Neural cell (in vitro differentiated cells): ENCODE measurements around the gene SLC16A13. TPM values are rescaled to one million over a fixed set of nuclear protein-coding genes. Genes with fewer than 3 reads are reported as not detected.

Source experiments
- H2AFZ ChIP-seq: fragments of 200-600, 300-800 bp; sonication (generic), shearing (Covaris generic); 2 replicates; pipeline ENCODE4 v1.6.0; 2014; ENCODE audit warnings: low read depth, mild to moderate bottlenecking, antibody characterized with exemption, low read length, moderate library complexity
- H3F3A ChIP-seq: fragments of 200-600 bp; shearing (Covaris generic); 2 replicates; pipeline ENCODE4 v1.6.1; 2016; ENCODE audit warnings: mild to moderate bottlenecking, moderate library complexity, mixed read lengths, antibody characterized with exemption, low read length; ENCODE audit not compliant: insufficient read depth, poor library complexity, severe bottlenecking
- H3K27ac ChIP-seq: fragments of 200-600, 300-800 bp; sonication (generic), shearing (Covaris generic); 2 replicates; pipeline ENCODE4 v1.5.1; 2014; ENCODE audit warnings: mild to moderate bottlenecking, low read length, moderate library complexity
- H3K27me3 ChIP-seq: fragments of 300-800, 200-600 bp; sonication (generic), shearing (Covaris generic); 2 replicates; pipeline ENCODE4 v1.6.0; 2014; ENCODE audit warnings: mild to moderate bottlenecking, low read depth, low read length, moderate library complexity; ENCODE audit not compliant: insufficient read depth
- H3K36me3 ChIP-seq: fragments of 300-800, 200-600 bp; sonication (generic), shearing (Covaris generic); 2 replicates; pipeline ENCODE4 v1.5.1; 2014; ENCODE audit warnings: mild to moderate bottlenecking, antibody characterized with exemption, low read length, moderate library complexity; ENCODE audit not compliant: insufficient read depth
- H3K4me2 ChIP-seq: fragments of 300-800, 200-600 bp; sonication (generic), shearing (Covaris generic); 2 replicates; pipeline ENCODE4 v1.6.0; 2014; ENCODE audit warnings: mild to moderate bottlenecking, low read length
- H3K4me3 ChIP-seq: fragments of 300-800, 200-600 bp; sonication (generic), shearing (Covaris generic); 2 replicates; pipeline ENCODE4 v1.5.1; 2014; ENCODE audit warnings: mild to moderate bottlenecking, low read length, moderate library complexity
- H3K79me2 ChIP-seq: fragments of 200-600 bp; shearing (Covaris generic); replicated peaks from 2 replicates; pipeline ENCODE4 v1.6.0; 2014; ENCODE audit warnings: mild to moderate bottlenecking, low read length, moderate library complexity; ENCODE audit not compliant: insufficient read depth
- H3K9ac ChIP-seq: fragments of 300-800, 200-600 bp; sonication (generic), shearing (Covaris generic); 2 replicates; pipeline ENCODE4 v1.6.1; 2016; ENCODE audit warnings: mild to moderate bottlenecking, low read length, mixed read lengths
- H3K9me2 ChIP-seq: fragments of 200-600 bp; shearing (Covaris generic); 2 replicates; pipeline ENCODE4 v1.6.1; 2016; ENCODE audit warnings: mild to moderate bottlenecking, low read length, mixed read lengths; ENCODE audit not compliant: insufficient read depth
- H3K9me3 ChIP-seq: fragments of 200-600, 300-800 bp; sonication (generic), shearing (Covaris generic); 2 replicates; pipeline ENCODE4 v1.6.1; 2016; ENCODE audit warnings: mild to moderate bottlenecking, mixed run types, low read length, moderate library complexity, mixed read lengths
- H4K20me1 ChIP-seq: fragments of 200-600 bp; shearing (Covaris generic); 2 replicates; pipeline ENCODE4 v1.6.1; 2016; ENCODE audit warnings: mild to moderate bottlenecking, mixed run types; ENCODE audit not compliant: insufficient read depth
- EP300 ChIP-seq: fragments of 450-650 bp; conservative IDR thresholded peaks from 2 replicates; pipeline ENCODE4 v1.6.1; 2014; ENCODE audit warnings: antibody characterized with exemption, mild to moderate bottlenecking, moderate library complexity; ENCODE audit not compliant: poor library complexity, severe bottlenecking
- EZH2 ChIP-seq: fragments of 200-600, 300-800 bp; shearing (Covaris generic), sonication (generic); IDR thresholded peaks from 2 replicates; pipeline ENCODE4 v1.6.1; 2014; ENCODE audit warnings: antibody characterized with exemption, low read length, borderline replicate concordance, mild to moderate bottlenecking; ENCODE audit not compliant: insufficient read depth, poor library complexity, severe bottlenecking
- MXI1 ChIP-seq: fragments of 450-650 bp; conservative IDR thresholded peaks from 2 replicates; pipeline ENCODE4 v1.6.1; 2014; ENCODE audit warnings: antibody characterized with exemption, mild to moderate bottlenecking; ENCODE audit not compliant: poor library complexity, severe bottlenecking
- POLR2AphosphoS5 ChIP-seq: IDR thresholded peaks from 2 replicates; pipeline ENCODE4 v1.6.1; 2012
- RAD21 ChIP-seq: fragments of 450-650 bp; conservative IDR thresholded peaks from 2 replicates; pipeline ENCODE4 v1.6.1; 2014; ENCODE audit warnings: antibody characterized with exemption, mild to moderate bottlenecking, moderate library complexity
- SMC3 ChIP-seq: fragments of 450-650 bp; conservative IDR thresholded peaks from 2 replicates; pipeline ENCODE4 v1.6.1; 2014; ENCODE audit warnings: antibody characterized with exemption, mild to moderate bottlenecking, moderate library complexity; ENCODE audit not compliant: poor library complexity
- TAF1 ChIP-seq: IDR thresholded peaks from 2 replicates; pipeline ENCODE4 v1.6.1; 2012; ENCODE audit warnings: low read depth
- polyA plus RNA-seq: library from polyadenylated mRNA; depleted of rRNA; stranded (reverse); fragments of >200 nt; gene quantifications from 2 replicates; pipeline ENCODE4 v1.2.3, GENCODE V29; 2014
- TF ChIP-seq, protein P1 (sequence below): fragments of 450-650 bp; IDR thresholded peaks from 2 replicates; pipeline ENCODE4 v1.5.1; 2014; ENCODE audit warnings: antibody characterized with exemption, mild to moderate bottlenecking, moderate library complexity; ENCODE audit not compliant: poor library complexity, severe bottlenecking
- TF ChIP-seq, protein P2 (sequence below): IDR thresholded peaks from 2 replicates; pipeline ENCODE4 v1.6.1; 2012; ENCODE audit warnings: borderline replicate concordance

SLC16A13 gene
- polyA plus RNA-seq, 1 donor from 2014 or later = not detected

DNA sequence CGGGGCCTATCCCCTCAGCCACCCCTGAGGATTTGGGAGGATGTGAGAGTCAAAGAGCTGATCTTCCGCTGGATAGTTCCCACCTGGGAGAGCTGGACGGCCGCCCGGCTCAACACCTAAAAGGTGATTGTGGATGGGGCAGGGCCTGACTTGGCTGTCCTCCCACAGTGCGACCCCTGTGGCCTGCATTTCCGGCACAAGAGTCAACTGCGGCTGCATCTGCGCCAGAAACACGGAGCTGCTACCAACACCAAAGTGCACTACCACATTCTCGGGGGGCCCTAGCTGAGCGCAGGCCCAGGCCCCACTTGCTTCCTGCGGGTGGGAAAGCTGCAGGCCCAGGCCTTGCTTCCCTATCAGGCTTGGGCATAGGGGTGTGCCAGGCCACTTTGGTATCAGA, 8.5 kb upstream of the SLC16A13 start:
- no peak overlapping the region for H3K4me2 ChIP-seq
- H2AFZ ChIP-seq = no peak overlapping the region
- no peaks in the 10 kb centered on the region for H4K20me1 ChIP-seq
- H3K27ac ChIP-seq = no peak overlapping the region
- no peaks in the 10 kb centered on the region for H3K36me3 ChIP-seq
- no peak overlapping the region for H3K4me3 ChIP-seq
- TF ChIP-seq POLR2AphosphoS5 (no peak), RAD21 (no peak), EP300 (no peak), MXI1 (no peak), EZH2 (no peak), TAF1 (no peak), SMC3 (no peak)
- TF ChIP-seq, protein P1, sequence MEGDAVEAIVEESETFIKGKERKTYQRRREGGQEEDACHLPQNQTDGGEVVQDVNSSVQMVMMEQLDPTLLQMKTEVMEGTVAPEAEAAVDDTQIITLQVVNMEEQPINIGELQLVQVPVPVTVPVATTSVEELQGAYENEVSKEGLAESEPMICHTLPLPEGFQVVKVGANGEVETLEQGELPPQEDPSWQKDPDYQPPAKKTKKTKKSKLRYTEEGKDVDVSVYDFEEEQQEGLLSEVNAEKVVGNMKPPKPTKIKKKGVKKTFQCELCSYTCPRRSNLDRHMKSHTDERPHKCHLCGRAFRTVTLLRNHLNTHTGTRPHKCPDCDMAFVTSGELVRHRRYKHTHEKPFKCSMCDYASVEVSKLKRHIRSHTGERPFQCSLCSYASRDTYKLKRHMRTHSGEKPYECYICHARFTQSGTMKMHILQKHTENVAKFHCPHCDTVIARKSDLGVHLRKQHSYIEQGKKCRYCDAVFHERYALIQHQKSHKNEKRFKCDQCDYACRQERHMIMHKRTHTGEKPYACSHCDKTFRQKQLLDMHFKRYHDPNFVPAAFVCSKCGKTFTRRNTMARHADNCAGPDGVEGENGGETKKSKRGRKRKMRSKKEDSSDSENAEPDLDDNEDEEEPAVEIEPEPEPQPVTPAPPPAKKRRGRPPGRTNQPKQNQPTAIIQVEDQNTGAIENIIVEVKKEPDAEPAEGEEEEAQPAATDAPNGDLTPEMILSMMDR = no peak
- TF ChIP-seq, protein P2, sequence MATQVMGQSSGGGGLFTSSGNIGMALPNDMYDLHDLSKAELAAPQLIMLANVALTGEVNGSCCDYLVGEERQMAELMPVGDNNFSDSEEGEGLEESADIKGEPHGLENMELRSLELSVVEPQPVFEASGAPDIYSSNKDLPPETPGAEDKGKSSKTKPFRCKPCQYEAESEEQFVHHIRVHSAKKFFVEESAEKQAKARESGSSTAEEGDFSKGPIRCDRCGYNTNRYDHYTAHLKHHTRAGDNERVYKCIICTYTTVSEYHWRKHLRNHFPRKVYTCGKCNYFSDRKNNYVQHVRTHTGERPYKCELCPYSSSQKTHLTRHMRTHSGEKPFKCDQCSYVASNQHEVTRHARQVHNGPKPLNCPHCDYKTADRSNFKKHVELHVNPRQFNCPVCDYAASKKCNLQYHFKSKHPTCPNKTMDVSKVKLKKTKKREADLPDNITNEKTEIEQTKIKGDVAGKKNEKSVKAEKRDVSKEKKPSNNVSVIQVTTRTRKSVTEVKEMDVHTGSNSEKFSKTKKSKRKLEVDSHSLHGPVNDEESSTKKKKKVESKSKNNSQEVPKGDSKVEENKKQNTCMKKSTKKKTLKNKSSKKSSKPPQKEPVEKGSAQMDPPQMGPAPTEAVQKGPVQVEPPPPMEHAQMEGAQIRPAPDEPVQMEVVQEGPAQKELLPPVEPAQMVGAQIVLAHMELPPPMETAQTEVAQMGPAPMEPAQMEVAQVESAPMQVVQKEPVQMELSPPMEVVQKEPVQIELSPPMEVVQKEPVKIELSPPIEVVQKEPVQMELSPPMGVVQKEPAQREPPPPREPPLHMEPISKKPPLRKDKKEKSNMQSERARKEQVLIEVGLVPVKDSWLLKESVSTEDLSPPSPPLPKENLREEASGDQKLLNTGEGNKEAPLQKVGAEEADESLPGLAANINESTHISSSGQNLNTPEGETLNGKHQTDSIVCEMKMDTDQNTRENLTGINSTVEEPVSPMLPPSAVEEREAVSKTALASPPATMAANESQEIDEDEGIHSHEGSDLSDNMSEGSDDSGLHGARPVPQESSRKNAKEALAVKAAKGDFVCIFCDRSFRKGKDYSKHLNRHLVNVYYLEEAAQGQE = no peak
- no peaks in the 10 kb centered on the region for H3K9me3 ChIP-seq
- H3K9ac ChIP-seq = no peak overlapping the region
- no peaks in the 10 kb centered on the region for H3K79me2 ChIP-seq
- H3F3A ChIP-seq = no peaks in the 10 kb centered on the region
- H3K27me3 ChIP-seq = peaks cover 23% of the 10 kb centered on the region
- no peaks in the 10 kb centered on the region for H3K9me2 ChIP-seq

DNA sequence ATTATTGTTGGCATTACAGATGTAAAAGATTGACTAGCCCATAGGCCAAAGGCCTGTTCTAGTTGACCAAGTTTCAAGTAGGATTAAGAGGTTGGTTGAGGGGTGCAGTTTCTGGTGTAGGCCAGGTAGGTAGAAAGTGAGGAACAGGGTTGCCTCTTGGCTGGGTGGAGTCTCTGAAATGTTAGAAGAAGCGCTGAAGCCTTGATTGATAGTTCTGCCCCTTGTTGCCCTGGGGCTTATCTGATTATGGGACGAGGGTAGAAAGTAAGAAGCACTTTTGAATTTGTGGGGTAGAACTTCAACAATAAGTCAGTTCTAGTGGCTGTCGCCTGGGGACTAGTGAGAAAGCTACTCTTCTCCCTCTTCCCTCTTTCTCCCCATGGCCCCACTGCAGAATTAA, 6.7 kb upstream of the SLC16A13 start:
- no peaks in the 10 kb centered on the region for H3K9me2 ChIP-seq

More for the DNA sequence above, 6.7 kb upstream of the SLC16A13 start:
- no peak for TF ChIP-seq SMC3
- TF ChIP-seq, protein P2 = no peak
- TF ChIP-seq POLR2AphosphoS5 = no peak
- TF ChIP-seq EP300 = no peak
- TF ChIP-seq EZH2 = no peak
- TF ChIP-seq RAD21 = no peak
- no peak for TF ChIP-seq MXI1
- TF ChIP-seq TAF1 = no peak
- TF ChIP-seq, protein P1 = no peak
- H3K4me3 ChIP-seq = no peak overlapping the region
- H3K27me3 ChIP-seq = peaks cover 5% of the 10 kb centered on the region
- H3K9me3 ChIP-seq = no peaks in the 10 kb centered on the region
- H3K4me2 ChIP-seq = no peak overlapping the region
- no peak overlapping the region for H3K27ac ChIP-seq
- H4K20me1 ChIP-seq = no peaks in the 10 kb centered on the region
- H3K9ac ChIP-seq = no peak overlapping the region
- no peaks in the 10 kb centered on the region for H3K36me3 ChIP-seq
- H3F3A ChIP-seq = no peaks in the 10 kb centered on the region
- H2AFZ ChIP-seq = no peak overlapping the region
- no peaks in the 10 kb centered on the region for H3K79me2 ChIP-seq
